Parathyroid adenoma (tissue), 2 donors: ENCODE data around the gene ACAN.

Source experiments
- H2AFZ ChIP-seq: fragments of 300-600 bp; sonication (generic); one replicate; pipeline ENCODE4 v1.7.0; 2017; ENCODE audit warnings: antibody characterized with exemption, mild to moderate bottlenecking
- H3K27ac ChIP-seq: fragments of 300-600 bp; sonication (generic); one replicate; pipeline ENCODE4 v1.7.0; 2017
- H3K27me3 ChIP-seq: fragments of 300-600 bp; sonication (generic); one replicate; pipeline ENCODE4 v1.7.0; 2017; ENCODE audit warnings: low read length; ENCODE audit not compliant: control insufficient read depth, insufficient read depth
- H3K36me3 ChIP-seq: fragments of 300-600 bp; sonication (generic); one replicate; pipeline ENCODE4 v1.7.0; 2017; ENCODE audit warnings: low read length; ENCODE audit not compliant: control insufficient read depth, insufficient read depth
- H3K4me1 ChIP-seq: fragments of 300-600 bp; sonication (generic); one replicate; pipeline ENCODE4 v1.7.0; 2017; ENCODE audit warnings: control low read depth
- H3K4me2 ChIP-seq: fragments of 300-600 bp; sonication (generic); one replicate; pipeline ENCODE4 v1.7.0; 2017; ENCODE audit warnings: low read length
- H3K4me3 ChIP-seq: fragments of 300-600 bp; sonication (generic); one replicate; pipeline ENCODE4 v1.7.0; 2017; ENCODE audit warnings: low read depth, low read length
- H3K79me2 ChIP-seq: fragments of 300-600 bp; sonication (generic); one replicate; pipeline ENCODE4 v1.7.0; 2017; ENCODE audit warnings: control low read depth
- H3K9ac ChIP-seq: fragments of 300-600 bp; sonication (generic); one replicate; pipeline ENCODE4 v1.7.0; 2017; ENCODE audit warnings: mild to moderate bottlenecking
- H3K9me3 ChIP-seq: fragments of 300-600 bp; sonication (generic); one replicate; pipeline ENCODE4 v1.7.0; 2017; ENCODE audit warnings: low read length; ENCODE audit not compliant: control insufficient read depth
- TF ChIP-seq, protein P1 (sequence below): fragments of 300-600 bp; sonication (generic); IDR thresholded peaks from one replicate; pipeline ENCODE4 v1.7.0; 2017; ENCODE audit warnings: antibody characterized with exemption, mild to moderate bottlenecking
- donor health status: primary hyperparathyroidism.

ACAN gene

DNA sequence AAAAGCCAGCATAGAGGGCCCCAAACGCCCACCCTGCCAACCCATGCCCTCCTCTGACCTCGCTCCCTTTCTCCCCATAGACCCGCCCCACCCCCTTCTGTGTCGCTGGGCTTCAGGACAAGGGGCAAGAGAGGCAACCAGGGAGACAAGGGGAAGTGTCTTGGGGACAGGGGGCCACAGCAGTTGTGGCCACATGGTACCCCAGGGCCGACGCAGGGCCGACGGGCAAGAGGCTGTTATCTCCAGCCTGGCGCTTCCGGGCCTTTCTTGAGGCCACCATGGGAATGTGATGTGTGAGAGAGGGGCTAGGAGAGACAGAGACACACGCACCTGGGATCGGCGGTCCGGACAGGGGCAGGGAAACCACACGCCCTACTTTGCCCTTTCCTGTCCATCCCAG is 95.5 kb downstream of the ACAN start:
- H3K27me3 ChIP-seq: no peaks in the 10 kb centered on the region

DNA sequence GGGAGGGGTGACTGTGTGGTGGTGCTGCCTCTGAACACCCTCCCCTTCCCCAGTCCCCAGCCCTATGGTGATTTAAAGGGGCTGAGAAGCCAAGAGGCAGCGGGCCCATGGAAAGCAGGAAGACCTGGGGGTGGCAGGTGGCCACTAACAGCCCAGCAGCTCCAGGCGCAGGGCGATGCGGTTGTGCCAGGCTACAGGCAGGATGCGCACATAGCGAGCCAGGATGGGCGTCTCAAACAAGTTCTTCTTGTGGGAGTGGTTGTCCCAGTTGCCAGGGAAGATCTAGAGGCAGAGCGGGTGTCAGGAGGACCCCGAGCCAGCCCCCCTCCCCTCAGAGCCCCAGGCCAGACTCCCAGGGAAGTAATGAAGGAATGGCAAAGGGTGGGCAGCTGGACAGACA is 96.0 kb downstream of the ACAN start:
- no peak overlapping the region for H3K27ac ChIP-seq
- no peak overlapping the region for H3K4me2 ChIP-seq
- no peaks in the 10 kb centered on the region for H3K9me3 ChIP-seq
- H3K9ac ChIP-seq: no peak overlapping the region
- H3K4me1 ChIP-seq: no peaks in the 10 kb centered on the region
- H3K79me2 ChIP-seq: no peaks in the 10 kb centered on the region
- TF ChIP-seq, protein P1, sequence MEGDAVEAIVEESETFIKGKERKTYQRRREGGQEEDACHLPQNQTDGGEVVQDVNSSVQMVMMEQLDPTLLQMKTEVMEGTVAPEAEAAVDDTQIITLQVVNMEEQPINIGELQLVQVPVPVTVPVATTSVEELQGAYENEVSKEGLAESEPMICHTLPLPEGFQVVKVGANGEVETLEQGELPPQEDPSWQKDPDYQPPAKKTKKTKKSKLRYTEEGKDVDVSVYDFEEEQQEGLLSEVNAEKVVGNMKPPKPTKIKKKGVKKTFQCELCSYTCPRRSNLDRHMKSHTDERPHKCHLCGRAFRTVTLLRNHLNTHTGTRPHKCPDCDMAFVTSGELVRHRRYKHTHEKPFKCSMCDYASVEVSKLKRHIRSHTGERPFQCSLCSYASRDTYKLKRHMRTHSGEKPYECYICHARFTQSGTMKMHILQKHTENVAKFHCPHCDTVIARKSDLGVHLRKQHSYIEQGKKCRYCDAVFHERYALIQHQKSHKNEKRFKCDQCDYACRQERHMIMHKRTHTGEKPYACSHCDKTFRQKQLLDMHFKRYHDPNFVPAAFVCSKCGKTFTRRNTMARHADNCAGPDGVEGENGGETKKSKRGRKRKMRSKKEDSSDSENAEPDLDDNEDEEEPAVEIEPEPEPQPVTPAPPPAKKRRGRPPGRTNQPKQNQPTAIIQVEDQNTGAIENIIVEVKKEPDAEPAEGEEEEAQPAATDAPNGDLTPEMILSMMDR: no peak
- H3K4me3 ChIP-seq: no peak overlapping the region
- no peaks in the 10 kb centered on the region for H3K27me3 ChIP-seq
- no peak overlapping the region for H2AFZ ChIP-seq
- H3K36me3 ChIP-seq: no peaks in the 10 kb centered on the region

More for the DNA sequence above, 95.5 kb downstream of the ACAN start:
- Histone ChIP-seq H3K4me3 (no peak overlapping the region), H3K9ac (no peak overlapping the region), H3K4me1 (no peaks in the 10 kb centered on the region), H3K27ac (no peak overlapping the region), H3K79me2 (no peaks in the 10 kb centered on the region), H3K4me2 (no peak overlapping the region), H2AFZ (no peak overlapping the region), H3K9me3 (no peaks in the 10 kb centered on the region), H3K36me3 (no peaks in the 10 kb centered on the region)
- TF ChIP-seq, protein P1: no peak

DNA sequence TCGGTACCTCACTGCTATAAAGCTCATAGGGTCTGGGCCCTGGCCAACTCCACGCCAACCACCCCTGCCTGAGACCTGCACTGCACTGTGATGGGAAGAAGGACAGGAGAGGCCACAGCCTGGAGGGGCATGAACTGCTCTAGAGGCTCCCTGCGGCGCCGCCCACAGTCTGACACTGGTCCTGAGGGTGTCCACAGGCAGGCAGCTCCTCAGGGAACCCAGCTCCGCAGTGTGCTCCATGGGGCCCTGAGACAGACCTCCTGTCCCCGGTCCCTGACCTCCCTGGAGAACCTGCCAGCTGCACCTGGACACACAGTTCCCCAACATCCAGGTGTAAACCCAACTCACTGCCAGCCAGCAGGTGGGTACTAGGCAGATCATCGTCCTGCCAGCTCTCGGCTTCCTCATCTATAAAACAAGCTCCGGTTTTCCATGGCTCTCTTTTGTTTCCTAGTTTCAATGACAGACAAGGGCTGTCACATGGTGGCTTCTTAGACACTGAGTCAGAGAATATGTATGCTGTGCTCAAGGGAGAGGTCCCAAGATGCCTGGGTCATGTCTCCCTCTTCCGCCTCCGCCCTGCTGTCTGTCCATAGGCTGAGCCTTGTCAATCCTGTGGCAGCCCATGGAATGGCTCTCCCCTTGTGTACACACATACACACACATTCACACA is 97.2 kb downstream of the ACAN start:
- no peak overlapping the region for H3K9ac ChIP-seq
- H3K27ac ChIP-seq: no peak overlapping the region
- H3K4me2 ChIP-seq: no peak overlapping the region
- H3K27me3 ChIP-seq: no peaks in the 10 kb centered on the region
- no peak overlapping the region for H2AFZ ChIP-seq
- TF ChIP-seq, protein P1: no peak
- no peak overlapping the region for H3K4me3 ChIP-seq
- no peaks in the 10 kb centered on the region for H3K4me1 ChIP-seq
- H3K36me3 ChIP-seq: no peaks in the 10 kb centered on the region
- H3K79me2 ChIP-seq: no peaks in the 10 kb centered on the region
- no peaks in the 10 kb centered on the region for H3K9me3 ChIP-seq

DNA sequence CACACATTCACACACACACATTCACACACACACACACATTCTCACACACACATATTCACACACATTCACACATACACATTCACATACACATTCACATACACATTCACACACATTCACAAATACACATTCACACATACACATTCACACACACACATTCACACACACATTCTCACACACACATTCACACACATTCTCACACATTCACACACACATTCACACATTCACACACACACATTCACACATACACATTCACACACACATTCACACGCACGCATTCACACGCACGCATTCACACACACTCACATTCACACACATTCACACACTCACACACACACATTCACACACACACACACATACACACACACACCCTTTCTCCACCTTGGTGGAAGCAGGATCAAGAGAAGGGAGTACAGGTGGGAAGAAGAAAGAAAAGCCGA is 97.8 kb downstream of the ACAN start:
- no peak overlapping the region for H3K9ac ChIP-seq
- no peaks in the 10 kb centered on the region for H3K79me2 ChIP-seq
- H2AFZ ChIP-seq: no peak overlapping the region
- H3K4me2 ChIP-seq: no peak overlapping the region
- H3K4me1 ChIP-seq: no peaks in the 10 kb centered on the region
- H3K9me3 ChIP-seq: no peaks in the 10 kb centered on the region
- no peak overlapping the region for H3K27ac ChIP-seq
- H3K36me3 ChIP-seq: no peaks in the 10 kb centered on the region
- H3K4me3 ChIP-seq: no peak overlapping the region
- TF ChIP-seq, protein P1: no peak
- no peaks in the 10 kb centered on the region for H3K27me3 ChIP-seq
